B cell (primary cell): Measurements from ENCODE around the gene PDZRN3. TPM values are rescaled to one million over a fixed set of nuclear protein-coding genes. Genes with fewer than 3 reads are reported as not detected.

Experiments
- ATAC-seq: fragments of 200-7000 bp; cut with Tn5 transposase; one replicate; pipeline ENCODE4 v1.10.0; 2021; ENCODE audit warnings: low read depth, mild to moderate bottlenecking, moderate number of reproducible peaks, moderate library complexity
- CTCF ChIA-PET: fragments of 350-600 bp; sonication (Branson Sonifier 250); formaldehyde crosslinking; loops from one replicate; lab custom pipeline; 2021; ENCODE audit warnings: antibody characterized with exemption, inconsistent platforms; lab: Charles Lee
- POLR2A ChIA-PET: fragments of 350-600 bp; sonication (Branson Sonifier 250); formaldehyde crosslinking; loops from one replicate; lab custom pipeline; 2021; ENCODE audit warnings: antibody characterized with exemption; lab: Charles Lee
- DNase-seq: peaks from one replicate; pipeline ENCODE4 v3.0.0; 2013
- H2AFZ ChIP-seq: 2 replicates; pipeline ENCODE4 v1.6.1; 2012; ENCODE audit warnings: mild to moderate bottlenecking, low read depth, low read length; ENCODE audit not compliant: insufficient read depth, poor library complexity, severe bottlenecking
- H3K27ac ChIP-seq, 2 donors: 1 replicate in 1 of 2; 2 replicates in 1 of 2; pipeline ENCODE4 v1.5.1; 2012 to 2013; ENCODE audit warnings: low read length in 2 of 2, mild to moderate bottlenecking in 2 of 2, moderate library complexity in 1 of 2
- H3K27me3 ChIP-seq, 4 experiments: fragments of 200-600 bp in 1 of 4; sonication (generic) in 1 of 4; replicated peaks in 1 of 4; 1 replicate in 2 of 4; 2 replicates in 2 of 4; pipeline versions ENCODE4 v1.6.1 to v1.7.0; 2013 to 2016; ENCODE audit warnings: low read length in 3 of 4, mild to moderate bottlenecking in 2 of 4, mixed read lengths in 1 of 4, moderate library complexity in 1 of 4; ENCODE audit not compliant: insufficient read depth in 4 of 4, control insufficient read depth in 3 of 4; ENCODE audit errors: control extremely low read depth in 1 of 4
- H3K36me3 ChIP-seq, 2 experiments: replicated peaks in 1 of 2; 1 replicate in 1 of 2; 2 replicates in 1 of 2; pipeline versions ENCODE4 v1.6.1 to v1.7.1; 2013; ENCODE audit warnings: low read length in 1 of 2; ENCODE audit not compliant: insufficient read depth in 2 of 2, control insufficient read depth in 1 of 2; ENCODE audit errors: control extremely low read depth in 1 of 2, extremely low read depth in 1 of 2
- H3K4me1 ChIP-seq, 2 donors: fragments of 200-600 bp in 1 of 2; sonication (generic) in 1 of 2; 1 replicate in 1 of 2; 2 replicates in 1 of 2; pipeline versions ENCODE4 v1.5.1 to v1.6.1; 2013 to 2017; ENCODE audit warnings: low read length in 2 of 2; ENCODE audit not compliant: control insufficient read depth in 2 of 2, insufficient read depth in 2 of 2
- H3K4me2 ChIP-seq: replicated peaks from 2 replicates; pipeline ENCODE3; 2012; ENCODE audit warnings: mild to moderate bottlenecking, low read depth, low read length; ENCODE audit not compliant: poor library complexity, severe bottlenecking
- H3K4me3 ChIP-seq, 5 experiments: fragments of 200-600 bp in 1 of 5; sonication (generic) in 1 of 5; 1 replicate in 3 of 5; 2 replicates in 2 of 5; pipeline versions ENCODE4 v1.5.1 to v1.7.0; 2011 to 2016; ENCODE audit warnings: low read length in 4 of 5, mild to moderate bottlenecking in 4 of 5, low read depth in 2 of 5, control low read depth in 1 of 5, moderate library complexity in 1 of 5; ENCODE audit not compliant: insufficient read depth in 1 of 5; ENCODE audit errors: control extremely low read depth in 1 of 5, extremely low read depth in 1 of 5
- H3K79me2 ChIP-seq: fragments of 200-600 bp; sonication (generic); one replicate; pipeline ENCODE4 v1.6.0; 2016; ENCODE audit warnings: low read length; ENCODE audit not compliant: control insufficient read depth, insufficient read depth
- H3K9ac ChIP-seq: fragments of 200-600 bp; sonication (generic); 2 replicates; pipeline ENCODE4 v1.6.1; 2017; ENCODE audit warnings: mild to moderate bottlenecking, low read length, moderate library complexity
- H3K9me3 ChIP-seq, 3 donors: one replicate each; pipeline versions ENCODE4 v1.6.1 to v1.7.1; 2013; ENCODE audit warnings: low read length in 2 of 3; ENCODE audit not compliant: control insufficient read depth in 2 of 3, insufficient read depth in 1 of 3; ENCODE audit errors: control extremely low read depth in 1 of 3
- H4K20me1 ChIP-seq: 2 replicates; pipeline ENCODE4 v1.6.0; 2012; ENCODE audit warnings: mild to moderate bottlenecking, low read length; ENCODE audit not compliant: insufficient read depth, control insufficient read depth, poor library complexity, severe bottlenecking
- H3K27ac Mint-ChIP-seq: one replicate; pipeline ENCODE4 v1.8.0; 2021; ENCODE audit warnings: mixed read lengths
- H3K27me3 Mint-ChIP-seq: one replicate; pipeline ENCODE4 v1.8.0; 2021; ENCODE audit warnings: mixed read lengths
- H3K4me1 Mint-ChIP-seq: one replicate; pipeline ENCODE4 v1.8.0; 2021; ENCODE audit warnings: mixed read lengths
- H3K4me3 Mint-ChIP-seq: one replicate; pipeline ENCODE4 v1.8.0; 2021; ENCODE audit warnings: mixed read lengths
- H3K9me3 Mint-ChIP-seq: one replicate; pipeline ENCODE4 v1.8.0; 2022; ENCODE audit warnings: mixed read lengths; ENCODE audit not compliant: insufficient read depth
- EZH2 ChIP-seq: IDR thresholded peaks from 2 replicates; pipeline ENCODE4 v1.6.1; 2012; ENCODE audit warnings: borderline replicate concordance, low read depth, mild to moderate bottlenecking, moderate library complexity, low read length; ENCODE audit not compliant: insufficient read depth, poor library complexity, severe bottlenecking
- WGBS: methylation state at CpG from one replicate; pipeline ENCODE4 v1.1.5; 2013; ENCODE audit warnings: missing lambda C conversion rate; ENCODE audit not compliant: insufficient coverage; 5-methylcytosine and 5-hydroxymethylcytosine counted together
- intact Hi-C: fragments of 100-400 bp; cut with micrococcal nuclease; formaldehyde crosslinking; loops from one replicate; pipeline ENCODE4 v1.10.0; 2022
- polyA plus RNA-seq: library from polyadenylated mRNA; depleted of rRNA; stranded (reverse); fragments of >200 nt; gene quantifications from 2 replicates; pipeline ENCODE4 v1.2.3, GENCODE V29; 2012
- total RNA-seq, 2 donors: library from RNA; stranded (reverse); fragments of 120-200 nt in 1 of 2; gene quantifications; 1 replicate in 1 of 2; 2 replicates in 1 of 2; pipeline versions ENCODE4 v1.2.3 to v1.2.4, GENCODE V29; 2013 to 2022
- TF ChIP-seq, protein P1 (sequence below): fragments of 200-600 bp; IDR thresholded peaks from one replicate; pipeline ENCODE4 v1.8.0; 2022; ENCODE audit warnings: antibody characterized with exemption, mild to moderate bottlenecking

The PDZRN3 gene
- total and polyA plus RNA-seq, 2 donors (not counting 1 experiment from before 2014, with no cell fraction given) = not detected

DNA sequence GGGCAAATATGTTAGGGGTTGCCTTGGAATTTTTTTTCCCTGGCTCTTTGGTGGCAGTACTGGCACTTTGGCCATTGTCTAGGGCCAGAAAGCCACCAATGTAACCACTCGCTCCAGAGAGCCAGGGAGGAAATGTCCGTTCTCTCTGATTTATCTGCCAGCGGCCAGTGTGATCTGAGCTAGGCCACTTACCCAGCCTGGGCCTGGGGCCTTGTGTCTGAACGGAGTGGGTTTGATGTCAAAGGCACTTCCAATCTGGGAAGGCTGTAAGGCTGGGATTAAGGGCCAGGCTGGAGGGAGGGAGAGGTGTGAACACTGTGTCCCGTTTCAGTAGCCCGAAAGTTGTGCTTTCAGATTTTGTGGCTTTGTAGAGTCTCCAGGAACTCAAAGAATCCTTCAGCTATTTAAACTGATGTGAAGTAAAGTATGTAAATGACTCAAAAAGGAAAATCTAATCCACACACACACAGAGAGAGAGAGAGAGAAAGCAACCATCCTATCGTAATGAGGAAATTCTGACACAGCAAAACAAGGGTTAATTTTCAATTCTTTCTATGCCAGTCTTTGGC lies 271.0 kb downstream of the PDZRN3 start:
- H3K27ac ChIP-seq = no peak overlapping the region
- Mint-ChIP-seq H3K27me3 (peaks cover 6% of the 10 kb centered on the region), H3K9me3 (peaks cover 3% of the 10 kb centered on the region), H3K4me3 (no peak overlapping the region), H3K4me1 (no peaks in the 10 kb centered on the region), H3K27ac (no peak overlapping the region)
- no peaks in the 10 kb centered on the region for H3K79me2 ChIP-seq
- intact Hi-C loops = no loop called here
- H4K20me1 ChIP-seq = no peaks in the 10 kb centered on the region
- H3K4me3 ChIP-seq = no peak overlapping the region
- no peak overlapping the region for H3K4me2 ChIP-seq
- H3K9me3 ChIP-seq = peaks cover 0 to 3% (median 0%) of the 10 kb centered on the region in 3 donors
- DNase-seq (no peak), ATAC-seq (no peak)
- no peaks in the 10 kb centered on the region for H3K36me3 ChIP-seq
- H3K4me1 ChIP-seq = no peaks in the 10 kb centered on the region
- TF ChIP-seq, protein P1, sequence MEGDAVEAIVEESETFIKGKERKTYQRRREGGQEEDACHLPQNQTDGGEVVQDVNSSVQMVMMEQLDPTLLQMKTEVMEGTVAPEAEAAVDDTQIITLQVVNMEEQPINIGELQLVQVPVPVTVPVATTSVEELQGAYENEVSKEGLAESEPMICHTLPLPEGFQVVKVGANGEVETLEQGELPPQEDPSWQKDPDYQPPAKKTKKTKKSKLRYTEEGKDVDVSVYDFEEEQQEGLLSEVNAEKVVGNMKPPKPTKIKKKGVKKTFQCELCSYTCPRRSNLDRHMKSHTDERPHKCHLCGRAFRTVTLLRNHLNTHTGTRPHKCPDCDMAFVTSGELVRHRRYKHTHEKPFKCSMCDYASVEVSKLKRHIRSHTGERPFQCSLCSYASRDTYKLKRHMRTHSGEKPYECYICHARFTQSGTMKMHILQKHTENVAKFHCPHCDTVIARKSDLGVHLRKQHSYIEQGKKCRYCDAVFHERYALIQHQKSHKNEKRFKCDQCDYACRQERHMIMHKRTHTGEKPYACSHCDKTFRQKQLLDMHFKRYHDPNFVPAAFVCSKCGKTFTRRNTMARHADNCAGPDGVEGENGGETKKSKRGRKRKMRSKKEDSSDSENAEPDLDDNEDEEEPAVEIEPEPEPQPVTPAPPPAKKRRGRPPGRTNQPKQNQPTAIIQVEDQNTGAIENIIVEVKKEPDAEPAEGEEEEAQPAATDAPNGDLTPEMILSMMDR = no peak
- no peak for TF ChIP-seq EZH2
- ChIA-PET CTCF (no interaction called here), POLR2A (no interaction called here)
- 67% methylated on average over 4 of the region's 7 CpGs for WGBS
- H2AFZ ChIP-seq = no peak overlapping the region
- no peaks in the 10 kb centered on the region for H3K27me3 ChIP-seq
- H3K9ac ChIP-seq = no peak overlapping the region

DNA sequence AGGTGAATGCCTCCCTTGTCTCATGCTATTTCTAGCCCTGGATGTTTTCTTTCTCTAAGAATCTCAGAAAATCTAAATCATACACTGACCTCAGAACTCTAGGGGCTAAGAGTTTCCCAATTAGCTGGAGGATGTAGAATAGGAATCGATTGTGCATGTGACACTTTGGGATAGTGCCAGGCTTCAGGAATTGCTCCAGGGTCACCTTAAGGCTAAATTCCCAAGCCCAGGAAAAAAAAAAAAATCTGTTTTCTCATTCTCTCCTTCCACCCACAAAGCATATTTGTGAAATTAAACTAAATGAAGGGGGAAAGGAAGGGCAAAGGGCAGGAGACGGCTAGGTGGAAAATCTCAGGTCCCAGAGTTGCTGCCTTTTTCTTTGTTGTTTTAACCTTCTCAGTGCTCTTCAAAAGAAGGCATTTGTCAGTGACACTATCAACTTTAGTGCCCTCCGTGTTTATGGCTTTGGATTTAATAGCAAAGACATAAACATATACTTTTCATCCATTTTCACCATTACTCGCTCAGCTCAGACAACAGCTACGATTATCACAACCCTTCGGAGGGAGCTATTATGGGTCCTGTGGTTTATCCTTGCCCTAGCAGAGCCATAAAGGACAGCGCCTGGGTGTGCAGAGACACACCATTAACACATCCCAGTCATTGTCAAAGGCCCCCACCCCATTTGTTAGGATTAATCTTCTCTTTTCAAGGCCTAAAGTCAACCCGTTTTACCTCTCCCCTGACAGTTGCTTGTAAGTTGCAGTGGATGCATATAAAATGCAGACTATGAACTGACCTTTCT lies 271.7 kb downstream of the PDZRN3 start:
- ATAC-seq (no peak), DNase-seq (no peak)
- no peak for TF ChIP-seq EZH2
- TF ChIP-seq, protein P1 = no peak
- peaks cover 9% of the 10 kb centered on the region for H3K27me3 Mint-ChIP-seq
- Histone ChIP-seq H3K27ac (no peak overlapping the region), H3K9me3 (peaks cover 0 to 3% (median 0%) of the 10 kb centered on the region in 3 donors), H3K4me2 (no peak overlapping the region), H3K4me1 (no peaks in the 10 kb centered on the region), H3K27me3 (no peaks in the 10 kb centered on the region), H2AFZ (no peak overlapping the region), H3K36me3 (no peaks in the 10 kb centered on the region), H3K79me2 (no peaks in the 10 kb centered on the region), H3K9ac (no peak overlapping the region), H3K4me3 (no peak overlapping the region), H4K20me1 (no peaks in the 10 kb centered on the region)
- no peak overlapping the region for H3K27ac Mint-ChIP-seq
- H3K4me3 Mint-ChIP-seq = no peak overlapping the region
- intact Hi-C loops = no loop called here
- ChIA-PET POLR2A (no interaction called here), CTCF (no interaction called here)
- H3K4me1 Mint-ChIP-seq = no peaks in the 10 kb centered on the region
- WGBS = 80% methylated on average over 3 of the region's 8 CpGs
- peaks cover 3% of the 10 kb centered on the region for H3K9me3 Mint-ChIP-seq
